K562 (cell line): Measurements from ENCODE around the gene TRMT2A. TPM values are rescaled to one million over a fixed set of nuclear protein-coding genes. Genes with fewer than 3 reads are reported as not detected.

Experiments used
- BRD4 ChIP-seq: fragments of 200-600 bp; sonication (generic); IDR thresholded peaks from 2 replicates; pipeline ENCODE4 v1.6.1; 2017; ENCODE audit warnings: inconsistent platforms
- ETV5 ChIP-seq: sonication (generic); formaldehyde crosslinking; IDR thresholded peaks from 2 replicates; pipeline ENCODE4 v1.4.0; 2020; ENCODE audit warnings: low read depth, mild to moderate bottlenecking, missing genetic modification reagents
- GABPA ChIP-seq: fragments of 200-800 bp; sonication (Bioruptor generic); conservative IDR thresholded peaks from 2 replicates; pipeline ENCODE4 v1.6.1; 2016; ENCODE audit warnings: low read depth, missing genetic modification characterization, missing compliant biosample characterization
- KLF16 ChIP-seq: IDR thresholded peaks from 2 replicates; pipeline ENCODE4 v1.6.1; 2016; ENCODE audit warnings: antibody characterized with exemption
- MCM5 ChIP-seq: fragments of 450-650 bp; IDR thresholded peaks from 2 replicates; pipeline ENCODE4 v1.6.1; 2016; ENCODE audit warnings: low read depth
- PHF21A ChIP-seq: fragments of 450-650 bp; IDR thresholded peaks from 2 replicates; pipeline ENCODE4 v1.6.1; 2017; ENCODE audit warnings: low read depth, borderline replicate concordance
- PHTF2 ChIP-seq: fragments of 250-450 bp; sonication (Bioruptor Pico); IDR thresholded peaks from 2 replicates; pipeline ENCODE4 v1.5.0; 2021; ENCODE audit warnings: mild to moderate bottlenecking
- RFX1 ChIP-seq: fragments of 450-650 bp; IDR thresholded peaks from 2 replicates; pipeline ENCODE4 v1.6.1; 2016; ENCODE audit warnings: mild to moderate bottlenecking, moderate library complexity
- SIN3A ChIP-seq, 2 experiments: fragments of 150-350 bp in 1 of 2; IDR thresholded peaks; 2 replicates each; pipeline ENCODE4 v1.6.1; 2011 to 2016; ENCODE audit warnings: borderline replicate concordance in 2 of 2, low read depth in 2 of 2, low read length in 2 of 2, mild to moderate bottlenecking in 2 of 2, moderate library complexity in 2 of 2; ENCODE audit not compliant: control insufficient read depth in 1 of 2
- TBL1XR1 ChIP-seq, 2 experiments: IDR thresholded peaks; 2 replicates each; pipeline ENCODE4 v1.6.1; 2012; ENCODE audit warnings: improper control_type of control experiment in 2 of 2, low read length in 2 of 2, mild to moderate bottlenecking in 1 of 2
- U2AF1 ChIP-seq: fragments of 200-400 bp; formaldehyde crosslinking; optimal IDR thresholded peaks from 2 replicates; pipeline ENCODE3; 2017; ENCODE audit warnings: mild to moderate bottlenecking, low read depth, low read length, moderate library complexity
- ZC3H11A ChIP-seq: IDR thresholded peaks from 2 replicates; pipeline ENCODE4 v1.6.1; 2012; ENCODE audit warnings: low read depth, low read length, improper control_type of control experiment
- ZNF133 ChIP-seq: fragments of 250-450 bp; sonication (Bioruptor Pico); IDR thresholded peaks from 2 replicates; pipeline ENCODE4 v1.4.0; 2020; ENCODE audit warnings: mild to moderate bottlenecking
- ZNF408 ChIP-seq: fragments of 250-450 bp; sonication (Bioruptor Pico); IDR thresholded peaks from 2 replicates; pipeline ENCODE4 v1.4.0; 2020; ENCODE audit warnings: low read depth, mild to moderate bottlenecking, moderate library complexity
- ZNF445 ChIP-seq: fragments of 250-450 bp; sonication (Bioruptor Pico); IDR thresholded peaks from 2 replicates; pipeline ENCODE4 v1.4.0; 2020; ENCODE audit warnings: low read depth, mild to moderate bottlenecking, moderate library complexity
- ZZZ3 ChIP-seq: fragments of 450-650 bp; IDR thresholded peaks from 2 replicates; pipeline ENCODE4 v1.6.1; 2016; ENCODE audit warnings: antibody characterized with exemption, mild to moderate bottlenecking, moderate library complexity
- polyA plus RNA-seq, 8 experiments: library from polyadenylated mRNA; depleted of rRNA in 4 of 8; stranded (reverse) in 5 of 8; unstranded in 3 of 8; fragments of >200 nt; fragmentation: Nextera tagmentation in 2 of 8; fragmentation: Illumina TruSeq in 1 of 8; extraction: Ambion mirVana in 2 of 8; extraction: Trizol in 1 of 8; gene quantifications; 2 replicates each; pipeline versions ENCODE4 v1.2.1 to v1.2.3, GENCODE V29; 2011 to 2014; ENCODE audit warnings: inconsistent platforms in 1 of 8, missing spikeins in 1 of 8
- total RNA-seq, 7 experiments: library from RNA; depleted of rRNA in 6 of 7; stranded (reverse); fragments of >200 nt in 6 of 7; fragmentation: Illumina TruSeq in 2 of 7; extraction: Trizol in 2 of 7; gene quantifications; 2 replicates each; pipeline versions ENCODE4 v1.2.1 to v1.2.3, GENCODE V29; 2011 to 2021; ENCODE audit warnings: low replicate concordance in 1 of 7
- TF ChIP-seq, protein P1 (sequence below), 2 experiments: fragments of 450-650 bp in 1 of 2; IDR thresholded peaks; 2 replicates each; pipeline ENCODE4 v1.6.1; 2011 to 2017; ENCODE audit warnings: low read depth in 2 of 2, antibody characterized with exemption in 1 of 2, borderline replicate concordance in 1 of 2, low read length in 1 of 2, mild to moderate bottlenecking in 1 of 2, mixed read lengths in 1 of 2; ENCODE audit not compliant: control insufficient read depth in 1 of 2
- TF ChIP-seq, protein P2 (sequence below): fragments of 250-450 bp; sonication (Bioruptor Pico); IDR thresholded peaks from 2 replicates; pipeline ENCODE4 v1.4.0; 2020; ENCODE audit warnings: mild to moderate bottlenecking, moderate library complexity, borderline replicate concordance
- TF ChIP-seq, protein P3 (sequence below): fragments of 450-650 bp; formaldehyde crosslinking; IDR thresholded peaks from 2 replicates; pipeline ENCODE4 v1.4.0; 2022; ENCODE audit warnings: missing genetic modification characterization

TRMT2A gene
- total and polyA plus RNA-seq, 9 of the 15 experiments (the other 6 are each of a cell fraction or from before 2014, with no cell fraction given), result 1.6 to 265 (median 140) TPM

DNA sequence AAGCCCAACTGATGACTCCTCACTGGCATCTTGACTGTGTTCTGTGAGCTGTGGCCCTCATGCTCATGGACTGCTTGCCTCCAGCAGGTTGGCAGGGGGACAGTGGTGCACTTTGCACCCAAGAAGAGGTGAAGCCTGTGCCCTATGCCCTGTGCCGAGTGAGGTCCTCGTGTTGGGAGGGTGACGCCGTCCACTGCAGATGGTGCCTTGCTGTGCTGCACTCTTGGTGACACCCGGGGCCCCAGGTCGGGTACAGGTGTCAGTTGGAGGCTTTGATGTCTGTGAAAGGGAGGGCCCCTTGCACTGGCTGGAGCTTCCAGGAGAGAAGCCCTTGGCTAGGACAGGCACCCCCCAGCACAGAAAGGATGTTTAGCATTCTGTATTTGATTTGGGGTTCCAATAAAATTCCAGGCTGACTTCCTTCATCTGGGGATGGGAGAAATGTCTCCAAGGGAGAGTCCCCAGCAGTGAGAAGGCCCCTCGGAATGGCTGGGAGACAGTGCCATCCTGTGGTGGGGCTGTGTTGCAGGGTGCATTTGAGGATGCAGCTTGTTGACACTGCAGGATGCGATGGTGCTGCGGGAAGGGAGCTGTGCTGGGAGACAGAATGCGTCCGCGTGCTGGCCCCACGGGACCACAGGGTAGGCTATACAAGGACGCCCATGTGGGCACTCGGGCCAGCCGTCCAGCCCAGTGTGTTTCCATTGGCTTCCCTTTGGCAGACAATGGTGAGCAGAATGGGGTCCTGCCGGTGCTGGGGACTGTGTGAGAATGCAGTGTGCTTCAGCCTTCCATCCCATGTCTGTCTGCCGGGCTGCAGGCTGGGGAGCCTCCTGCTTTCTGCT is 12.1 kb upstream of the TRMT2A start (continued):
- no peak for TF ChIP-seq MCM5
- no peak for TF ChIP-seq PHF21A
- TF ChIP-seq, protein P1, sequence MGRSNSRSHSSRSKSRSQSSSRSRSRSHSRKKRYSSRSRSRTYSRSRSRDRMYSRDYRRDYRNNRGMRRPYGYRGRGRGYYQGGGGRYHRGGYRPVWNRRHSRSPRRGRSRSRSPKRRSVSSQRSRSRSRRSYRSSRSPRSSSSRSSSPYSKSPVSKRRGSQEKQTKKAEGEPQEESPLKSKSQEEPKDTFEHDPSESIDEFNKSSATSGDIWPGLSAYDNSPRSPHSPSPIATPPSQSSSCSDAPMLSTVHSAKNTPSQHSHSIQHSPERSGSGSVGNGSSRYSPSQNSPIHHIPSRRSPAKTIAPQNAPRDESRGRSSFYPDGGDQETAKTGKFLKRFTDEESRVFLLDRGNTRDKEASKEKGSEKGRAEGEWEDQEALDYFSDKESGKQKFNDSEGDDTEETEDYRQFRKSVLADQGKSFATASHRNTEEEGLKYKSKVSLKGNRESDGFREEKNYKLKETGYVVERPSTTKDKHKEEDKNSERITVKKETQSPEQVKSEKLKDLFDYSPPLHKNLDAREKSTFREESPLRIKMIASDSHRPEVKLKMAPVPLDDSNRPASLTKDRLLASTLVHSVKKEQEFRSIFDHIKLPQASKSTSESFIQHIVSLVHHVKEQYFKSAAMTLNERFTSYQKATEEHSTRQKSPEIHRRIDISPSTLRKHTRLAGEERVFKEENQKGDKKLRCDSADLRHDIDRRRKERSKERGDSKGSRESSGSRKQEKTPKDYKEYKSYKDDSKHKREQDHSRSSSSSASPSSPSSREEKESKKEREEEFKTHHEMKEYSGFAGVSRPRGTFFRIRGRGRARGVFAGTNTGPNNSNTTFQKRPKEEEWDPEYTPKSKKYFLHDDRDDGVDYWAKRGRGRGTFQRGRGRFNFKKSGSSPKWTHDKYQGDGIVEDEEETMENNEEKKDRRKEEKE (IDR thresholded peaks at IDR 0.05; ENCODE audit: borderline replicate concordance in 1 of 2, control insufficient read depth in 1 of 2, low read depth in 2 of 2, low read length in 1 of 2), result no peak
- TF ChIP-seq RFX1, result no peak
- no peak; the same call in 1 of the 2 replicates for TF ChIP-seq KLF16
- TF ChIP-seq ZZZ3, result no peak
- 0 out of 2 replicates have a peak, but pooled peaks have one; percentile 64 for TF ChIP-seq BRD4
- no peak for TF ChIP-seq U2AF1
- peak; percentile 92 for TF ChIP-seq ZC3H11A
- peak; percentile 5; the same call in 1 of the 2 replicates for TF ChIP-seq PHTF2 (CRISPR knock-in tag)
- TF ChIP-seq TBL1XR1 (IDR thresholded peaks at IDR 0.05; ENCODE audit: low read length in 2 of 2), result peak; percentile 76 to 77; a peak in 3 of 4 replicates
- TF ChIP-seq ZNF445, result no peak; the same call in 1 of the 2 replicates
- 0 out of 2 replicates have a peak, but pooled peaks have one; percentile 26 for TF ChIP-seq ZNF408 (CRISPR knock-in tag)
- TF ChIP-seq, protein P2, sequence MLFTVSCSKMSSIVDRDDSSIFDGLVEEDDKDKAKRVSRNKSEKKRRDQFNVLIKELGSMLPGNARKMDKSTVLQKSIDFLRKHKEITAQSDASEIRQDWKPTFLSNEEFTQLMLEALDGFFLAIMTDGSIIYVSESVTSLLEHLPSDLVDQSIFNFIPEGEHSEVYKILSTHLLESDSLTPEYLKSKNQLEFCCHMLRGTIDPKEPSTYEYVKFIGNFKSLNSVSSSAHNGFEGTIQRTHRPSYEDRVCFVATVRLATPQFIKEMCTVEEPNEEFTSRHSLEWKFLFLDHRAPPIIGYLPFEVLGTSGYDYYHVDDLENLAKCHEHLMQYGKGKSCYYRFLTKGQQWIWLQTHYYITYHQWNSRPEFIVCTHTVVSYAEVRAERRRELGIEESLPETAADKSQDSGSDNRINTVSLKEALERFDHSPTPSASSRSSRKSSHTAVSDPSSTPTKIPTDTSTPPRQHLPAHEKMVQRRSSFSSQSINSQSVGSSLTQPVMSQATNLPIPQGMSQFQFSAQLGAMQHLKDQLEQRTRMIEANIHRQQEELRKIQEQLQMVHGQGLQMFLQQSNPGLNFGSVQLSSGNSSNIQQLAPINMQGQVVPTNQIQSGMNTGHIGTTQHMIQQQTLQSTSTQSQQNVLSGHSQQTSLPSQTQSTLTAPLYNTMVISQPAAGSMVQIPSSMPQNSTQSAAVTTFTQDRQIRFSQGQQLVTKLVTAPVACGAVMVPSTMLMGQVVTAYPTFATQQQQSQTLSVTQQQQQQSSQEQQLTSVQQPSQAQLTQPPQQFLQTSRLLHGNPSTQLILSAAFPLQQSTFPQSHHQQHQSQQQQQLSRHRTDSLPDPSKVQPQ (CRISPR knock-in tag), result no peak
- TF ChIP-seq GABPA, result no peak
- TF ChIP-seq SIN3A (IDR thresholded peaks at IDR 0.05; ENCODE audit: borderline replicate concordance in 2 of 2, control insufficient read depth in 1 of 2, low read depth in 2 of 2, low read length in 2 of 2), result peak in 1 of 2 experiments; percentile 41; a peak in 1 of 4 replicates
- no peak for TF ChIP-seq ETV5 (CRISPR knock-in tag)
- 0 out of 2 replicates have a peak, but pooled peaks have one; percentile 75 for TF ChIP-seq ZNF133
- TF ChIP-seq, protein P3, sequence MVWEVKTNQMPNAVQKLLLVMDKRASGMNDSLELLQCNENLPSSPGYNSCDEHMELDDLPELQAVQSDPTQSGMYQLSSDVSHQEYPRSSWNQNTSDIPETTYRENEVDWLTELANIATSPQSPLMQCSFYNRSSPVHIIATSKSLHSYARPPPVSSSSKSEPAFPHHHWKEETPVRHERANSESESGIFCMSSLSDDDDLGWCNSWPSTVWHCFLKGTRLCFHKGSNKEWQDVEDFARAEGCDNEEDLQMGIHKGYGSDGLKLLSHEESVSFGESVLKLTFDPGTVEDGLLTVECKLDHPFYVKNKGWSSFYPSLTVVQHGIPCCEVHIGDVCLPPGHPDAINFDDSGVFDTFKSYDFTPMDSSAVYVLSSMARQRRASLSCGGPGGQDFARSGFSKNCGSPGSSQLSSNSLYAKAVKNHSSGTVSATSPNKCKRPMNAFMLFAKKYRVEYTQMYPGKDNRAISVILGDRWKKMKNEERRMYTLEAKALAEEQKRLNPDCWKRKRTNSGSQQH, result 0 out of 2 replicates have a peak, but pooled peaks have one; percentile 48
